GM21526 (cell line): ENCODE measurements around the gene SDC1.

Source experiments
- ATAC-seq: cut with Tn5 transposase; IDR thresholded peaks from one replicate; pipeline ENCODE4 v1.9.1; 2021; ENCODE audit warnings: moderate library complexity; ENCODE audit not compliant: unreplicated experiment, low FRiP score

SDC1 gene

GRCh38 chr2:20215183-20216040, 9.5 kb downstream of the SDC1 start:
- no peak for ATAC-seq

GRCh38 chr2:20214566-20215182, 10.3 kb downstream of the SDC1 start:
- no peak for ATAC-seq

GRCh38 chr2:20213651-20214565, 11.0 kb downstream of the SDC1 start:
- no peak for ATAC-seq

- ATAC-seq: no peak
These were observed 11.9 kb downstream of the SDC1 start for GRCh38 chr2:20212871-20213503.

GRCh38 chr2:20212459-20212870, 12.5 kb downstream of the SDC1 start:
- no peak for ATAC-seq

- ATAC-seq: no peak
These were observed 13.0 kb downstream of the SDC1 start for GRCh38 chr2:20211860-20212458.

GRCh38 chr2:20211420-20211819, 13.5 kb downstream of the SDC1 start:
- ATAC-seq: no peak

- ATAC-seq: no peak
These were observed 14.5 kb downstream of the SDC1 start for GRCh38 chr2:20210462-20210861.

- ATAC-seq: no peak
These were observed 15.4 kb downstream of the SDC1 start for GRCh38 chr2:20209373-20210109.

- no peak for ATAC-seq
These were observed 16.5 kb downstream of the SDC1 start for GRCh38 chr2:20208476-20208859.

GRCh38 chr2:20207051-20207450, 17.9 kb downstream of the SDC1 start:
- ATAC-seq: peak; percentile 64

GRCh38 chr2:20205915-20206524, 18.9 kb downstream of the SDC1 start:
- ATAC-seq: no peak

GRCh38 chr2:20205069-20205468, 19.9 kb downstream of the SDC1 start:
- ATAC-seq: no peak

- no peak for ATAC-seq
These were observed 21.3 kb downstream of the SDC1 start for GRCh38 chr2:20203521-20204225.

GRCh38 chr2:20203072-20203471, 21.9 kb downstream of the SDC1 start:
- ATAC-seq: no peak

- ATAC-seq: no peak
These were observed 23.3 kb downstream of the SDC1 start for GRCh38 chr2:20201671-20202070.

GRCh38 chr2:20200697-20201555, 24.0 kb downstream of the SDC1 start:
- ATAC-seq: no peak
